HG02943 (cell line): ENCODE results near the gene CALD1.
A peak's percentile ranks its signal among the peaks of the same experiment; 100 is the strongest.

Experiments
- ATAC-seq: cut with Tn5 transposase; IDR thresholded peaks from one replicate; pipeline ENCODE4 v1.9.1; 2021; ENCODE audit warnings: mild to moderate bottlenecking, low read depth, moderate library complexity; ENCODE audit not compliant: unreplicated experiment

CALD1 gene

DNA sequence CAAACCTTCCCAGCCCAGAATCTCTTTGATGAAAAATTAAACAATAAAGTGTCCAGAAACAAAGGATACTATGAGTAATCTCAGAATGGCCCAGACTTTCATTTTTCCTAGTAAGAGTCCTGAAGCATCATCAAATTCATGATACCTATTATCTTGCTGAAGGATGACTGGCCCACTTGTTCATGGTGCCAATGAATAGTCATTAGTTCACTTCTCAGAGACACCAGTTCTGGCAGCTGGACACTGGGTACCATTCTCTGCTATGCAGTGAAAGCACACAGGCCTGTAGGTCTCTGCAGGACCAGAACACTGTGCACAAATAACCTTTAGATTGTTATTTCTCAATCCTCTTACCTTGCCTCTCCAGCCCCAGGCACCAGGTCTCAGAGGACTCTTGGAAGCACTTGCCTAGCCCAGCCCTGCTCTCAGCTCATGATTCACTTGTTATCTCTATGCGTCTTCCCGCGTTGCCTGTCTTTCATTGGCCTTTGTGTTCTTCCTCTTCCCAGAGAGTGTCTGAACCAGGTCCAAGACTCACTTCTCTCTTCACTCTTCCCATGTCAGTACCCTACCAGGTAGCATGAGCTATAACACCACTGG, 108.8 kb downstream of the CALD1 start:
- ATAC-seq = no peak

DNA sequence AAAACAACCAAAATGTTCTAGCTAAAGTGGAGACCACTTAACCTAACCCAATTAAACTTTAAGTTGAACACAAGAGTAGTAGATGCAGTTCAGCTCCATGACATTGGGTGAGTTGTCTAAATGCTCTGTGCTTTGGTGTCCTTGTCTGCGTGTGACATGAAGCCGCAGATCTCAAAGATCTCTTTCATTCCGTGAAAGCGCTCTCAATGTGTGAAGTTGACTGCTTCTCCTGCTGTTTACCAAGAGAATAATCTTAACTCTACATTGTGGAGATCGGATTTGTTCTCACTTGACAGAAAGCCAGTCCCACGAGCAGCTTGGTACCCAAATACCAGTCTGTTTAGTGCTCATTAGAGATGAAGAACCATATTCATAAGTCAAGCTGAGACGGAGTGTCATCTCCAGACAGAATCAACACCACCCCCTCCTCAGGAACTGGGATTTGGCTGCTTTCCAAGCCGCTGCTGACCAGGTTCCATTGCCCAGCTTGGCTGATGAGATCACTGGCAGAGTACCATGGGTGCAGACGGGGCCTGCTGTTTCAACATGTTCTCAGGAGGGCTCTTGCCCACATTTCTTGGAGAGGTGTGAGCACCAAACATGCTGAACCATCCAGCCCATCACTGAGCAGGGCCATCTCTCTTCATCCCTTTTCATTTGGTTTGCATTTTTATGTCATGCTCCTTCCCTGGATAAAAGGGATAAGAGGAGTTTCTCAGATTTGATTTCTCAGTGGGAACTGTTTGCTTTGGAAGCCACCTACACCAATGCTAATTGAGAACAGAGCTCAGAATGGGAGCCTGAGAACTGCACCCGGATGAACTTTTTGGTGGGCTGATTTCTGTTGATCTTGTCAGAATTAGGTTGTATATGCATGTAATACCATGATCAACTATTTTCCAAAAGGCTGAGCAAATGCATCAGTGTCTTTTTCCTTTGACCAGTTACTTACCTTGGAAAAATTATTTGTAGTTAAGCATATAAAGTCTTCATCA, 111.1 kb downstream of the CALD1 start:
- no peak for ATAC-seq

DNA sequence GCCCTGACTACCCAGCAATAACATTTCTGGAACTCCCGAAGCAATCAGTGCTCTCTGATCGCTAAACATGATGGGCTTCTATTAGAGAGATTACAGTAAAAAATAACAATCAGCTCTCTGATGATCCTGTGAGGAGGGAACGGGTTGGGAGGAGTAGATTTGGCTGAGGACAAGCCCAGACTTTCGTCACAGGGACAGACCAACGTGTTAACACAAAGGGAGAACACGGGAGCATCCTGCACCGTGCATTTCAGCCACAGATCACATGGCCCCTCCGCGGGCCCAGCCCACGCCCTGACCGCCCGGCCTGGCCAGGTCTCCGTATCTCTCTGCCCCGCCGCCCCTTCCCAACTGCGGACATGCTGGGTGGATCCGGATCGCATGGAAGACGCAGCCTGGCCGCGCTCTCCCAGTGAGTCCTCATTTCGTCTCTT, 111.8 kb downstream of the CALD1 start:
- ATAC-seq = no peak

DNA sequence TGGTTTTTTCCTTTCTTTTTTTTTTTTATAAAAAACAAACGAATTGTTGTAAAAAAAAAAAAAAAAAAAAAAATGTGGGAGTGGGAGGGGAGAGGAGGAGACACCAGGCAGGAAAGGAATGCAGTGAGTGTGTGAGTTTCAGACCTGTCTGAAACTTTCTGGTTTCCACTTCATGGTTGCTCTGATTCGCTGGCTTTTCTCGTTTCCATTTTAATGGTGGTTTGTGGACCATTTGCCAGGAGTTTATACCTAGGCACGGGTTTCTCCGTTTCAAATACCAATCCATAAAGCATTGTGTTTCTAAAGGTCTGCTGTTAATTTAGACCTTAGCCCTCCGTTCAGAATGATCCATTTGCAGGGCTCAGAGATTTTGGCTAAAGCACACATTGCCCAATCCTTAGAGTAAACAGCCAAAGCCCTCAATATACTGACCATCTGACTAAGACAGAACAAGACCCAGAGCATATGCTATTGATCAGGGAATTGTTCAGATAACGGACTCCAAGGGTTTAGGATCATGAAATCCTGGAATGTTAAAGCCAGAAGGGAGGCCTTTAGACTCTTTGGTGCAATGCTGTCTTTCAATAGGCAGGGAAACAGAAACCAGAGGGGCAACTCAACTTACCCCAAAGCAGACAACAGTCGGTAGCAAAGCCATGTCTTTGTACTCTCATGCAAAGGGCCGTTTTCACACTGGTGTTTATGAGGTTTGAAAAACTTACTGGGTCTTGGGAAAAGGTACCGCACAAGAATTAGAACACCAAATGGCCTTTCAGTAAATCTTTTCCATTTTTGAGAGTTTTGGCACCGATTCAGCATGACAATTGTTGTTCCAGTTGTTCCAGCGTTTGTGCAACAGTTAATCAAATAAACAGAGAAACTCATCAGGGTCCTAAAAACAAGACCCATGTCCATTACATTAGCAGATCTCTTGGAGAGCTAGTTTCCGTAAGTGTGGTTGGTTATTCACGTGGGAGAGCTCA, 112.6 kb downstream of the CALD1 start:
- ATAC-seq = no peak

DNA sequence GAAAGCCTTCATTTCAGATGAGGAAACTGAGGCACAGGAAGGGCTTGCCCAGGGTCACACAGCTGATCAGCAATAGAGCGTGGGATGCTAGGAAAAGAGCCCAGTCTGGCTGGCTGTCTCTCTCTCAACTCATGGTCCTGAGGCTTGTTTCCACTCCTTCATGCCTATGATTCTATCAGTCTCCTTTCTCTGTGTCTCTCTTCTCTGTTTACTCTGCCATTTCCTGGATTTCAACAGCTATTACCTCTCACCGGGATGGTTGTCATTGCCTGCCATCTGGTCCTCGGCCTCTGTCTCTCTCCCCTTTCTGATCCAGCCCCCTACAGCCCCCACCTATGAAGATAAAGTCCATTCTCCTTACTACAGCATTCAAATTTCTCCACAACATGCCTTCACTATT, 113.5 kb downstream of the CALD1 start:
- ATAC-seq = no peak

DNA sequence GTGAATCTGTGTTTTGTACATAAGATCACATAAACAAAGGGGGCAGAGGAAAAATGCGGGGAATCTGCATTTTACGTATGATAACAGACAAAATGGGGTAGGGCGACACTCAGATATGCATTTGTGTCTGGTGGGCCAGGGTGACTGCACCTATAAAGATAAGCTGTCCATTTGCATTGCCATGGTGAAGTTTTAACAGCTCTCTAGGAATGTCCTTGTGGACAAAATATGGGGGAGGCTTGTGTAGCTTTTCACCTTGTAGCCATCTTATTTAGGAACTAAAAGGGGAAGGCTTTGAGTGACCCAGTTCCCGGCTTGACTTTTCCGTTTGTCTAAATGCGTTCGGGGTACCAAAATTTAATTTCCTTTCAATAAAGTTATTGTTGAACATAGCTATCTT, 114.5 kb downstream of the CALD1 start:
- ATAC-seq = no peak

DNA sequence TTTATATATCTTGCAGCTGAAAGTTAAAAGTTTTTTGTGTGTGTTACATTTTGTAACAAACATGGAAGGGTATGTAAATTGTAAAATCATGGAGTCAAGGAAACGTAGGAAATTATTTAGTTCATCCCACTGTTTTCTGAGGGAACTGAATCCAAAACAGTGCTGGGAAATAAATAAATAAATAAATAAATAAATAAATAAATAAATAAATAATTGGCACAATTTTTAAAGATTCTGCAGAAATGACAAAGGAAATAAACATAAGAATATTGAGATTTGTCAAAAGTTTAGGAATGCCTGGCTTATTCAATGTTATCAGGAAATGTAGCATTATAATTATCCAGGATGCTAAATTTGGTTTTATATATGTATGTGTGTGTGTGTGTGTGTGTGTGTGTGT, 115.5 kb downstream of the CALD1 start:
- ATAC-seq = no peak

DNA sequence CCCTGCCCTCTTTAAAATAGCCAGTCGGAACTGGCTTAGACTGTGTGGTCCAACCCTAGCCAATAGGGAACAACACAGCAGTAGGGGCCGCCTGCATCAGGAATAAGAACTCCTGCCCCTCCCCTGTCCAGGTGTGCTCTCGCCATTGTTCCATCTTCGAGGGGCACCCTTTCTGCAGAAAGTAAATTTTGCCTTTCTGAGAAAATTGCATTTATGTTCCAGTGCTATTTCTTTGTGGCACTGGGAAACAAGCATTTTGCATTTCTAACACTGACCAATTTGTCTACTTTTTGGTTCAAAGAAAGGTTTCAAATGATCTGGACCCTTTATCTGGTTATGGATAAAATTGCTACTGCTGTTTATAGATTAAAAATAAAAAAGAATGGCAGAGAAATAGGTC, 116.6 kb downstream of the CALD1 start:
- no peak for ATAC-seq

DNA sequence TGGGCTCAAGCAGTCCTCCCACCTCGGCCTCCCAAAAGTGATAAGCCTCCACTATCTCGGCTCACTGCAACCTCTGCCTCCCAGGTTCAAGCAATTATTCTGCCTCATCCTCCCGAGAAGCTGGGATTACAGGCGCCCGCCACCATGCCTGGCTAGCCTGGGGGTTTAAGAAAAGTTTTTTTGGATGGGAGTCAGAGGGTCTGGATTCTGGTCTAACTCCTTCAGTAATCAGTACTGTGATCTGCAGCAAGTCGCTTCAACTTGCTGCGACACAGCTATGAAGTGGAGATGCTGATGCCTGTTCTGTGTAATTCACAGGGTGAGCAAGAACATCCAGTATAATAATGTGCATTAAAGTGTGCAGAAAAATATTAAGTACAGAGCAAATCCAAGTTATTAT, 118.5 kb downstream of the CALD1 start:
- no peak for ATAC-seq

DNA sequence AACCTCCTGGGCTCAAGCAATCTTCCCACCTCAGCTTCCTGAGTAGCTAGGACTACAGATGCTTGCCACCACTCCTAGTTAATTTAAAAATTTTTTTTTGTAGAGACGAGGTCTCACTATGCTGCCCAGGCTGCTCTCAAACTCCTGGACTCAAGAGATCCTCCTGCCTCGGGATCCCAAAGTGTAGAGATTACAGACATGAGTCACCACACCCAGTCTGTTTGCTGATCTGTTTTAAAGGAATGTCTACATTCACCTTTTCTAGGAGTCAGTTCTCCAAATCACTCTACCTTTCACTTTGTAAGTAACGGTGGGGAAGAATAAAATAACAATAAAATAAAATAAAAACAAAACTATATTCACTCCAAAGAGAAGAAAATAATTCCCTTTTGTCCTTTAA, 120.3 kb downstream of the CALD1 start:
- no peak for ATAC-seq

DNA sequence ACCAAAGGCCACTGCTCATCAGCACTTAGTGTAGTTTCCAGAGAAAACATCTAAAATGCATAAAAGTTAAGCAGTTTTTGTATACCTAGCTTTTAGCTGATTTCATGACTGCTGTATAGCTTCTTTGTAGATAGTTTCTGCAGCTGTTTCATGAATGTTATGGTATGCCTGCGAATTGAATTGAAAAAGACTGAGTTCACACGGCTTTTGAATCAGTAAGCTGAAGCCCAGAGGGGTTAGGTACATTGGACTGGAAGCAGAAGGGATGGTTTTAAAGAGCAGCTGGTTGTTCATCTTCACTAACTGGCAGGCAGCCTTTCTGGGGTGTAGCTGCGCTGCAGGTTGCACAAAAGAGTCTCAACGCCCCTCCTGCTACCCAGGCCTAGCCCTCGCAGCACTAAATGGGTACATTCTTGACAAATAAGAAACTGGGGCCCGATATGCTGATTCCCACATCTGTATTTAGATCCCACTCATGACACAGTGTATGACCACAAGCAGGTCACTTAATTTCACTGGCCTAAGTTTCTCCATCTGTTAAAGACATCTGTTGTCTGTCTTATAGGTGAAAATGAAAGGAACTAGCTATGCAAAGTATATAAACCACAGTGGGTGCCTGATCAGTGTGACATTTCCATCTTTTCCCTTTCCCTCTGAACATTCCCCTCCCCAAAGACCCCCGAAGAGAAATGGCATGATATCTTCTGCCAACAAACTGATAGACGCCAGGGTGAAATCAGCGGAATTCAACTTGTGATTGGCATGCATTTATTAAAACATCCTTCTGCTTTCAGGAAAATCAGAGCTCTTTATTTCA, 120.9 kb downstream of the CALD1 start:
- ATAC-seq = peak; percentile 88

DNA sequence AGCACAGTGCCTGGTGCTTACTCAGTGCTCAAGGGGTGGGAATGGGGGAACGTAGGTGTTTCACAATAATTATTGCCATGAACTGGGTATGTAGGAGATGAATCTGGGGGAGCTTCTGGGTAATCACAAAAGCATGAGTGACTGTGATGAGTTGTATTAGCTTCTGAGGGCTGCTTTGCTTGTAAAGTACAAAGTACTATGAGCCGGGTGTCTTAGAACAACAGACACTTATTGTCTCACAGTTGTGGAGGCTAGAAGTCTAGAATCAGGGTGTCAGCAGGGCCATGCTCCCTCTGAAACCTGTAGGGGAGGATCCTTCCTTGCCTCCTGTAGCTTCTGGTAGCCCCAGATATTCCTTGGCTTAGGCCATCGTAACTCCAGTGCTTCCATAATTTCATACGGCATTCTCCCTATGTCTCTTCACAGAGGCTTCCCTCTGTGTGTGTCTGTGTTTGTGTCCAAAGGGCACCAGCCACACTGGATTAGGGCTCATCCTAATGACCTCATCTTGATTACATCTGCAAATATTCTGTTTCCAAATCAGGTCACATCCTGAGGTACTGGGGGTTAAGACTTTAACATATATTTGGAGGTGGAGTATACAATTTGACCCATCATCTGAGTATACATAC, 122.1 kb downstream of the CALD1 start:
- no peak for ATAC-seq

DNA sequence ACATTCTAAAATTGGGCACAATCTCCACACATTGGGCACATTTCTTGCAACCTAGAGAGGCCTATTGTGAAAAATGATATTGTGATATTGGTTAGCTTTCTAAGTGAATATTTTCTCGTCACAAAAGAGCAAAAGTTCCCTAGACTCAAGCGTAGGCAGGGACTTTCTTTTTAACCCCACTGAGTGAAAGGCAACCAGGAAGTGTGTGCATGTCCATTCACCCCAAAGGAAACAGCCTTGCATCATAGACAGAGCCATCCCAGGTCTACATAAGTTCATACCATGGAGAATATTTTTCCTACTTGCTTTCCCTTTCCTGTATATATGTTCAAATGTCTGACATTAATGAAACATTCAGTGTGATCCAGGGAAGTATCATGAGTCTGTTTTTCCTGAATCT, 122.6 kb downstream of the CALD1 start:
- ATAC-seq = no peak

DNA sequence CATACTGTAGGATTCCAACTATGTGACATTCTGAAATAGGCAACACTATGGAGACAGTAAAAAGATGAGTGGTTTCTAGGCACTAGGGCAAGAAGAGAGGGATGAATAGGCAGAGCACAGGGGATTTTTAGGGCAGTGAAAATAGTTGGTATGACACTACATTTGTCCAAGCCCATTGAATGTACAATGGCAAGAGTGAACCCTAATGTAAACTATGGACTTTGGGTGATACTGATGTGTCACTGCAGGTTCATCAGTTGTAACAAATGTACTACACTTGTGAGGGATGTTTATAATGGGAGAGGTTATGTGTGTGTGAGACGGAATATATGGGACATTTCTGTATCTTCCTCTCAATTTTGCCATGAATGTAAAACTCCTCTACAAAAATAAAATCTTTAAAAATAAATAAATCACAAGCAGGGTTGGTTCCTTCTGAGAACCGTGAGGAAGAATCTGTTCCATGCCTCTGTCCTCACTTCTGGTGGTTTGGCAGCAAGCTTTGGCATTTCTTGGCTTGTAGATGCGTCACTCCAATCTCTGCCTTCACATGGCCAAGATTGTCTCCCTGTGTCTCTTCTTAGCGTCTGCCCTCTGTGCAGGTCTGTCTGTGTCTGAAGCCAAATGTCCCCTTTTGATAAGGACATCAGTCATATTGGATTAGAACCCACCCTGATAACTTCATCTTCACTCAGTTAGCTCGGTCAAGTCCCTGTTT, 123.8 kb downstream of the CALD1 start:
- ATAC-seq = no peak

DNA sequence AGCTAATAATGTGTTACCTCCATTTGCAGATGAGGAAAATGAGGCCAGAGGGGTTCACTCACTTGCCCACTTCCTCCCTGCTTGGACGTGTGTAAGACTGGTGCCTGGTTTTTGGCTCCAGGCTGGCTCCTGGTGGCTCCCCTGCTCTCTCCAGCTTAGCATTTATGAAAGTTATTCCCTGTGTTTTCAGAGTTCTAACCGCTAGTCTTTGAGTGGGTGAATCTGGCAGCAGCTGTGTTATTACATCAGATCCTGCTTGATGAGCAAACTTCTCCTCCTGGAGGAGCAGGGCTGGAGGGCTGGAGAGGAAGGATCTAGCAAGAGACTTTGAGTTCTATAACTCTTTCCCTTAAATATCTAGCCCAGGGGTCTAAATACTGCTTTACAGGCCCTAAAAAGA, 125.9 kb downstream of the CALD1 start:
- ATAC-seq = no peak

DNA sequence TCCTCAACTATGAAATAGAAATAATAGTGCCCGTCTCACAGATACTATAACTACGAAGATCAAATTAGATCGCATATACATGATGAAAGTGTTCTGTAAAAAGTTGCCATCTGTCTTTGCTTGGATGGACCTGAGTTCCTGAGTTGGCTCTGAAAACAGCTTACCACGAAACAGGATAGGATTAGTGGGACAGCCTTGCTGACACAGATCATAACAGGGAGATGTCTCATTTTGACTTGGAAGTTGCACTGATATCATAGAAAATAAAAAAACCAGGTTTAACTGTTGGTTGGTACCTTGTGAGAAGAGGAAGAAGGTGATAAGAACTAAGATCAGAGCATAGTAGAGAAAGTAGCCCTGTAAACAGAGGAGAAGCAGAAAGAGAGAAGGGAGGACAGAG, 127.6 kb downstream of the CALD1 start:
- no peak for ATAC-seq

DNA sequence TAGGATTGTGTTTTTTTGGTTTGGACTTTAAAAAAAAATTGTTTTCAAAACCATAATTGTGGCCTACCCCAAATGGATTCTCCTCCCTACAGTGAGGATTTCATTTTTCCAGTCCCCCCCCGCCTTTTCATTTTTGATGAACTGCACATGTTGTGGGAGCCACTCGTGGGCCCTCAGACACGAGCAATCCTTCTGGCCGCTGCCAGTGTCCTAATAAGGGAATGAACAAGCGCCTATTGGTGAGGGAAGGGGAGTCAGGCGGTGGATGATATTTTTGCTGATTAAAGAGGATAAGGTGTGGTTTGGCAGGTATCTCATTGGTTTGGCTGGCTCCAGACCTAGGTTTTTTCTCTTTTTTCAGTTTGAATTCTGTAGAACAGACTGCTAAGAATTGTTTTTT, 128.2 kb downstream of the CALD1 start:
- ATAC-seq = no peak

DNA sequence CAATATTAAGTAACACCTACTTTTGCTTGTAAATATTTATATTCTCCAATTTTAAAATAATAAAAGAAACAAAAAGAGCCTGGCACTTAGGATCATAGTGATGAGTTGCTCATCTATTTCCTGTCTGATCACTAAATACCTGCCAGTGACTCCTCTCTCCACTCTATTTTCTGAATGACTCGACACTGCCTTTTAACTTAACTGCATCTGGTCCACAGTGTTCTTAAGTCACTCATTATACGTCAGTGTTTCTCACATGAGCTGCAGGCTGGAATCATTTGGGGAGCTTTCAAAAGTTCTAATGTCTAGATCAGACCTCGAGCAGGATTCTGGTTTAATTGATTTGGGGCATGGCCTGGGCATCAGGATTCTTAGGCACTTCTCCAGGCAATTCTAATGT, 128.9 kb downstream of the CALD1 start:
- no peak for ATAC-seq
